SK-N-SH treated with all-trans-retinoic acid at 6 μM for 48 hours (cell line): ENCODE data around the gene GSKIP.

Source experiments
- PATZ1 ChIP-seq: fragments of 250-450 bp; sonication (Bioruptor Pico); IDR thresholded peaks from 2 replicates; pipeline ENCODE4 v1.8.0; 2020; ENCODE audit warnings: mild to moderate bottlenecking, moderate library complexity, borderline replicate concordance
- ZC3H10 ChIP-seq: fragments of 250-450 bp; sonication (Bioruptor Pico); IDR thresholded peaks from 2 replicates; pipeline ENCODE4 v1.5.1; 2021; ENCODE audit warnings: mild to moderate bottlenecking, moderate library complexity

DNA sequence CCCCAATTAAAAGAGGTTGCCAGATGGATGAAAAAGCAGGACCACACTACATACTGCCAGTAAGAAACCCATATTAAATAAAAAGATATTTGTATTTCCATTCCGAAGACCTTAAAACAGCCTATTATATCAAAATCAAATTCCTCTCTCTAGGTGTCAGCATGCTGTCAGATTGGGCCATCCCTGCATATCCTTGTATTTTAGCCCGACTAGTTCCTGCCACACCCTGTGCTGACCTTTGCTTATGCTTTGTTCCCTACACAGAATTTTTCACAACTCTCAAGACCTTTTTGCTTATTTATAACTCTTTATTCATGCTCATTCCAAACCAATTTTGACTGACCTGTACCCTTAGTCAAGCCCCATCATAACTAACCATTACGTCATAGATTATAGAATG lies 12.8 kb downstream of the GSKIP start:
- TF ChIP-seq PATZ1 (CRISPR knock-in tag) (no peak), ZC3H10 (CRISPR knock-in tag) (no peak)
